Endodermal cell (in vitro differentiated cells): ENCODE measurements around the gene COL11A2. TPM values are rescaled to one million over a fixed set of nuclear protein-coding genes. Genes with fewer than 3 reads are reported as not detected.

Experiments used
- DNase-seq: peaks from one replicate; pipeline ENCODE4 v3.0.0-alpha.2; 2017
- H3K27ac ChIP-seq: 2 replicates; pipeline ENCODE4 v1.5.1; 2013; ENCODE audit warnings: mild to moderate bottlenecking, low read depth, low read length, moderate library complexity
- H3K27me3 ChIP-seq: 2 replicates; pipeline ENCODE4 v1.6.1; 2013; ENCODE audit warnings: mild to moderate bottlenecking, low read length, moderate library complexity; ENCODE audit not compliant: insufficient read depth, control insufficient read depth, poor library complexity, severe bottlenecking
- H3K36me3 ChIP-seq: 2 replicates; pipeline ENCODE4 v1.7.0; 2013; ENCODE audit warnings: mild to moderate bottlenecking, low read length, moderate library complexity; ENCODE audit not compliant: control insufficient read depth, insufficient read depth
- H3K4me1 ChIP-seq: one replicate; pipeline ENCODE4 v1.7.0; 2013; ENCODE audit warnings: low read length; ENCODE audit not compliant: control insufficient read depth, insufficient read depth
- H3K4me3 ChIP-seq: 2 replicates; pipeline ENCODE4 v1.5.1; 2013; ENCODE audit warnings: mild to moderate bottlenecking, low read length, moderate library complexity
- H3K9ac ChIP-seq: 2 replicates; pipeline ENCODE4 v1.6.1; 2013; ENCODE audit warnings: mild to moderate bottlenecking, low read length, moderate library complexity; ENCODE audit not compliant: poor library complexity, severe bottlenecking; ENCODE audit errors: extremely low read depth
- H3K9me3 ChIP-seq: 2 replicates; pipeline ENCODE4 v1.6.1; 2013; ENCODE audit warnings: mild to moderate bottlenecking, low read length, moderate library complexity; ENCODE audit not compliant: control insufficient read depth
- H3K27ac Mint-ChIP-seq: 2 replicates; pipeline ENCODE4 v1.8.0; 2020; ENCODE audit warnings: mixed read lengths
- H3K27me3 Mint-ChIP-seq: 2 replicates; pipeline ENCODE4 v1.8.0; 2021; ENCODE audit warnings: mild to moderate bottlenecking, mixed read lengths; ENCODE audit not compliant: insufficient read depth
- H3K36me3 Mint-ChIP-seq: 2 replicates; pipeline ENCODE4 v1.8.0; 2020; ENCODE audit warnings: low read depth, mixed read lengths
- H3K4me1 Mint-ChIP-seq: 2 replicates; pipeline ENCODE4 v1.8.0; 2020; ENCODE audit warnings: mixed read lengths
- H3K4me3 Mint-ChIP-seq: 2 replicates; pipeline ENCODE4 v1.8.0; 2020; ENCODE audit warnings: mild to moderate bottlenecking, moderate library complexity, mixed read lengths
- H3K9me3 Mint-ChIP-seq: 2 replicates; pipeline ENCODE4 v1.8.0; 2020; ENCODE audit warnings: mild to moderate bottlenecking, mixed read lengths
- WGBS, 2 experiments: methylation state at CpG; one replicate each; pipeline versions ENCODE4 v1.1.5 to v1.1.7; 2013; ENCODE audit warnings: missing lambda C conversion rate in 2 of 2, mixed read lengths in 1 of 2; ENCODE audit not compliant: insufficient coverage in 1 of 2, insufficient read length in 1 of 2; 5-methylcytosine and 5-hydroxymethylcytosine counted together
- total RNA-seq, 2 donors: library from RNA; stranded (reverse); fragmentation: NEBNext Ultra II Directional in 1 of 2; extraction: Animal tissue kit (Norgen Biotek cat#: 25700) in 1 of 2; gene quantifications; 2 replicates in 1 of 2; 3 replicates in 1 of 2; pipeline ENCODE4 v1.2.1, GENCODE V29; 2021
- TF ChIP-seq, protein P1 (sequence below): fragments of 200-600 bp; sonication (generic); conservative IDR thresholded peaks from 2 replicates; pipeline ENCODE4 v1.5.0; 2021; ENCODE audit warnings: antibody characterized with exemption, mild to moderate bottlenecking

COL11A2 gene
- total RNA-seq, 2 donors from 2014 or later: 1.3 to 2.8 TPM

DNA sequence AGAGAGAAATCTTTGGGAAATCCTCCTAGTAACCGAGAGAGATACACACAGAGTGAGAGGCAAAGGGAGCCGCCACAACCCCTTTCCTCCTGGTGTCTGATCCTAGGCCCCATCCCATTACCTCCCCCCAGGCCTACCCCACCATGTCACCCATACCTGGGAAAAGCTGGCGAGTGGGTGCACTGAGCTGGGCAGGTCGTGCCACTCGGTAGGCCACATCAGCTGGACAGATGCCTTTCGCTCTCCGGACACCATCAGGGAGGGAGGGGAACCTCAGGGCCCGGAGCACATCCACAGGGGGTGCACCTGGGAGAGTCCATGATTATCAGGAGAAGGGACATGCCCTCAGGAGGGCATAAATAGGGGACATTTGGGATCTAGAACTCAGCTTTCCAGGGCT is 3.1 kb downstream of the COL11A2 start:
- Histone ChIP-seq H3K27ac (no peak overlapping the region), H3K9me3 (no peaks in the 10 kb centered on the region), H3K4me3 (no peak overlapping the region), H3K4me1 (peaks cover 4% of the 10 kb centered on the region), H3K27me3 (peaks cover 62% of the 10 kb centered on the region), H3K36me3 (peaks cover under 1% of the 10 kb centered on the region), H3K9ac (no peak overlapping the region)
- Mint-ChIP-seq H3K4me1 (peaks cover 11% of the 10 kb centered on the region), H3K27me3 (peaks cover 71% of the 10 kb centered on the region), H3K27ac (no peak overlapping the region), H3K4me3 (no peak overlapping the region), H3K9me3 (no peaks in the 10 kb centered on the region), H3K36me3 (peaks cover 4% of the 10 kb centered on the region)
- no peak for DNase-seq
- TF ChIP-seq, protein P1, sequence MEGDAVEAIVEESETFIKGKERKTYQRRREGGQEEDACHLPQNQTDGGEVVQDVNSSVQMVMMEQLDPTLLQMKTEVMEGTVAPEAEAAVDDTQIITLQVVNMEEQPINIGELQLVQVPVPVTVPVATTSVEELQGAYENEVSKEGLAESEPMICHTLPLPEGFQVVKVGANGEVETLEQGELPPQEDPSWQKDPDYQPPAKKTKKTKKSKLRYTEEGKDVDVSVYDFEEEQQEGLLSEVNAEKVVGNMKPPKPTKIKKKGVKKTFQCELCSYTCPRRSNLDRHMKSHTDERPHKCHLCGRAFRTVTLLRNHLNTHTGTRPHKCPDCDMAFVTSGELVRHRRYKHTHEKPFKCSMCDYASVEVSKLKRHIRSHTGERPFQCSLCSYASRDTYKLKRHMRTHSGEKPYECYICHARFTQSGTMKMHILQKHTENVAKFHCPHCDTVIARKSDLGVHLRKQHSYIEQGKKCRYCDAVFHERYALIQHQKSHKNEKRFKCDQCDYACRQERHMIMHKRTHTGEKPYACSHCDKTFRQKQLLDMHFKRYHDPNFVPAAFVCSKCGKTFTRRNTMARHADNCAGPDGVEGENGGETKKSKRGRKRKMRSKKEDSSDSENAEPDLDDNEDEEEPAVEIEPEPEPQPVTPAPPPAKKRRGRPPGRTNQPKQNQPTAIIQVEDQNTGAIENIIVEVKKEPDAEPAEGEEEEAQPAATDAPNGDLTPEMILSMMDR: no peak
- WGBS, 2 experiments: 79 to 92% methylated on average over 2 to 8 of the region's 8 CpGs

- Histone ChIP-seq H3K36me3 (no peaks in the 10 kb centered on the region), H3K9ac (no peak overlapping the region), H3K9me3 (peaks cover 4% of the 10 kb centered on the region), H3K4me3 (no peak overlapping the region), H3K27ac (no peak overlapping the region), H3K4me1 (peaks cover 4% of the 10 kb centered on the region), H3K27me3 (peaks cover 59% of the 10 kb centered on the region)
- H3K4me1 Mint-ChIP-seq: peaks cover 9% of the 10 kb centered on the region
- H3K36me3 Mint-ChIP-seq: no peaks in the 10 kb centered on the region
- 84 to 100% methylated on average over 1 of the region's 1 CpG for WGBS, 2 experiments
- DNase-seq: no peak
- H3K27me3 Mint-ChIP-seq: peaks cover 69% of the 10 kb centered on the region
- no peak overlapping the region for H3K4me3 Mint-ChIP-seq
- TF ChIP-seq, protein P1: no peak
- H3K9me3 Mint-ChIP-seq: no peaks in the 10 kb centered on the region
- H3K27ac Mint-ChIP-seq: no peak overlapping the region
Measured at GRCh38 chr6:33187809-33188208, 4.5 kb downstream of the COL11A2 start.

- H3K27ac ChIP-seq: no peak overlapping the region
- no peaks in the 10 kb centered on the region for H3K36me3 ChIP-seq
- Mint-ChIP-seq H3K4me3 (no peak overlapping the region), H3K27ac (no peak overlapping the region), H3K27me3 (peaks cover 55% of the 10 kb centered on the region), H3K36me3 (no peaks in the 10 kb centered on the region), H3K9me3 (no peaks in the 10 kb centered on the region), H3K4me1 (no peaks in the 10 kb centered on the region)
- no peak for DNase-seq
- WGBS, 2 experiments: 63 to 73% methylated on average over 2 to 4 of the region's 4 CpGs
- TF ChIP-seq, protein P1: no peak
- no peaks in the 10 kb centered on the region for H3K4me1 ChIP-seq
- no peak overlapping the region for H3K4me3 ChIP-seq
- H3K27me3 ChIP-seq: peaks cover 38% of the 10 kb centered on the region
- no peak overlapping the region for H3K9ac ChIP-seq
- H3K9me3 ChIP-seq: peaks cover 4% of the 10 kb centered on the region
Measured at GRCh38 chr6:33185654-33186187, 6.5 kb downstream of the COL11A2 start.
